Right lobe of liver (tissue), 4 donors: Measurements from ENCODE around the gene ARL3.

Experiments
- POLR2A ChIP-seq: fragments of 450-650 bp; IDR thresholded peaks from one replicate; pipeline ENCODE4 v1.6.1; 2017; ENCODE audit warnings: antibody characterized with exemption, mild to moderate bottlenecking
- TF ChIP-seq, protein P1 (sequence below), 4 donors: fragments of 200-600 bp in 3 of 4; fragments of 450-650 bp in 1 of 4; IDR thresholded peaks; one replicate each; pipeline versions ENCODE4 v1.5.1 to v1.8.0; 2016 to 2022; ENCODE audit warnings: antibody characterized with exemption in 4 of 4, mild to moderate bottlenecking in 2 of 4
- donor health status: DM: no; HTN: no; CAD: no.
- donor health status: DM: no; HTN: no; CAD: no.
- donor health status: DM: no; HTN: yes; CAD: no.

DNA sequence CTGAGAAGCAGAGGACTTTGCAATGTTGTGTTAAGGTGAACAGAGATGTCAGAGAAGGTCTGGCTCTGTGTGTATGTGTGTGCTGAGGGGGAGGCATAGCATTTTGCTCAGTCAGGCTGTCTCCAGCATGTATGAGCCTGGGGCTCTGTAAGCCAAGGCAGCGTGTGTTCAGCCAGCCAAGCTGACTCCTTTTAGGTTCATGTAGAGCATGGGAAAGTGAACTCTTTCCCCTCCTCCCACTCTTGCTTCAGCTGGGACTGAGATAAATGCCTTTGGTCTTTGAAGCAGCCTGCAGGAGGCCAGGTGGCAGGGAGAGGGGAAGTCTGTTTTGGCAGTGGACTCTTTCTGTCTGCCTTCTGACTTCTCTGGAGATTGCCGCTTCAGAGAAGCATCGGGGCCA, 4.0 kb upstream of the ARL3 start:
- TF ChIP-seq, protein P1, sequence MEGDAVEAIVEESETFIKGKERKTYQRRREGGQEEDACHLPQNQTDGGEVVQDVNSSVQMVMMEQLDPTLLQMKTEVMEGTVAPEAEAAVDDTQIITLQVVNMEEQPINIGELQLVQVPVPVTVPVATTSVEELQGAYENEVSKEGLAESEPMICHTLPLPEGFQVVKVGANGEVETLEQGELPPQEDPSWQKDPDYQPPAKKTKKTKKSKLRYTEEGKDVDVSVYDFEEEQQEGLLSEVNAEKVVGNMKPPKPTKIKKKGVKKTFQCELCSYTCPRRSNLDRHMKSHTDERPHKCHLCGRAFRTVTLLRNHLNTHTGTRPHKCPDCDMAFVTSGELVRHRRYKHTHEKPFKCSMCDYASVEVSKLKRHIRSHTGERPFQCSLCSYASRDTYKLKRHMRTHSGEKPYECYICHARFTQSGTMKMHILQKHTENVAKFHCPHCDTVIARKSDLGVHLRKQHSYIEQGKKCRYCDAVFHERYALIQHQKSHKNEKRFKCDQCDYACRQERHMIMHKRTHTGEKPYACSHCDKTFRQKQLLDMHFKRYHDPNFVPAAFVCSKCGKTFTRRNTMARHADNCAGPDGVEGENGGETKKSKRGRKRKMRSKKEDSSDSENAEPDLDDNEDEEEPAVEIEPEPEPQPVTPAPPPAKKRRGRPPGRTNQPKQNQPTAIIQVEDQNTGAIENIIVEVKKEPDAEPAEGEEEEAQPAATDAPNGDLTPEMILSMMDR (IDR thresholded peaks at IDR 0.05), result no peak
- TF ChIP-seq POLR2A, result no peak
